Activated CD4-positive, alpha-beta T cell treated with anti-CD3 and anti-CD28 coated beads for 1 hour (primary cell): Measurements from ENCODE around the gene ABCC5.

ENCODE experiments used
- DNase-seq: peaks from one replicate; pipeline ENCODE4 v3.0.0-alpha.2; 2020

Gene ABCC5

DNA sequence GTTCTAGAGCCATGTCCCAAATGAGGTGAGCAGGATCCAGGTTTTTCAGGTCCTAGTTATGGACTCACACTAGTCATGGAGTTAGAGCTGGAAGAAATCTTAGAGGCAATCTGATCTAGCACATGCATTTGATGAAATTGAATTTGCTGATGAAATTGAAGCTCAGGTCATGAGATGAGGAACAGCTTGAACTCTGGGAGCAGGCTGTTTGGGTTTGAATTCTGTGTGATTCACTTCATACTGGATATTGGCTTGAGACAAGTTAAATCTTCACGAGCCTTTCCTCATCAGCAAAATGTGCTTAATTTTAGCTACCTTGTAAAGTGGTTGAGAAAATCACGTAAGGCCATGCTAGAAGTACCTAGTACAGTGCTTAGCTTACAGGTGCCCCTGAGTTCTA lies 99.5 kb downstream of the ABCC5 start:
- no peak for DNase-seq

DNA sequence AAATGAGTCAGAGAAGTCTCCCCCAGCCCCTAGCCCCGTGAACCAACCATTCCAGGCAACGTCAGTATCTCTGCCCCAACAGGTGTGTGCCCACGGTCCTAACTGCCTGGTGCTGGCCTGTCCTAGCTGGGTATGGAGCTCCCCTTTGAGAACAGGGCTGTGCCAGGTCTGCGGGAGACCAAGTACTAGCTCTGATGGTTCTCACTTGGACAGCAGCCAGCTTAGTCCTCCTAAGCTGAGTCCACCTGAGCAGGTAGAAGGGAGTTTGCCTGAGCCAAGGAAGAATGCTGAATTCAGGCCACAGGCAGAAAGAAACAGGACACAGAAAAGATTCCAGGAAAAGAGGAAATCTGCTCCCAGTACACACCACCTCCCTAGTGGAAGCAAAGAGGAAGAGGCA lies 99.9 kb downstream of the ABCC5 start:
- DNase-seq, result no peak

DNA sequence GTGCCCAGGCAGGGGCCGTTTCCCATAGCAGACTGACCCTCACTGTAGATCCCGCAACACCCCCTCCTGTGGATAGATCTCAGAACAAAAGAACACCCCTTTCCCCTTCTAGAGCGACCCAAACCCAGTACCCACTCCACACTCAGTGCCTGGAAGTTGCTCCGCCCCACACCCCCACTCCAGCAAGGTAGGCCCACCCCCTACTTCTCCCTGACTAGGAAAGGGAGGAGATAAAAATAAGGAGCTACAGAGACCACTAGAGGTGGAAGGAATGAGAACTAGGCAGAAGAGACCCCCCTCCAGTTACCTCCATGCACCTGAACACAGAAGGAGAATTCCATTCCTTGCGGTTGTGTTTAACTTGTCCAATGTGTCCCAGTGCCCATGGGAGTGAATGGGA lies 102.8 kb downstream of the ABCC5 start:
- DNase-seq, result no peak

DNA sequence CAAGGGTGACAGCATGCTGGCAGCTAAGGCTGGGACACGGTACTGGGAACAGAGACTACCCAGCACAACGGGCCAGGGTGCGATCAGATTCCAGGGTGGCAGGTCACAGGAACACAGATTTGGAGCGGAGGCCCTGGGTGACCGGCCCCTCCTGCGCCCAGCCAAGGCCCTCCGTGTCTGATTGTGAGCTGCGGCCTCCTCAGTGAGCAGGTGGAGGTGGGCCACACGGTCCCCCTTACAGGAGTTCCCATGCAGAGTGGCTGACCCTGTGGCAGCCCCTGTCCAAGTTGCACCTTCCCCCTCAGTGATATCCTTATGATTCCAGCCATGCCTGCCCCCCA lies 104.1 kb downstream of the ABCC5 start:
- DNase-seq, result no peak

DNA sequence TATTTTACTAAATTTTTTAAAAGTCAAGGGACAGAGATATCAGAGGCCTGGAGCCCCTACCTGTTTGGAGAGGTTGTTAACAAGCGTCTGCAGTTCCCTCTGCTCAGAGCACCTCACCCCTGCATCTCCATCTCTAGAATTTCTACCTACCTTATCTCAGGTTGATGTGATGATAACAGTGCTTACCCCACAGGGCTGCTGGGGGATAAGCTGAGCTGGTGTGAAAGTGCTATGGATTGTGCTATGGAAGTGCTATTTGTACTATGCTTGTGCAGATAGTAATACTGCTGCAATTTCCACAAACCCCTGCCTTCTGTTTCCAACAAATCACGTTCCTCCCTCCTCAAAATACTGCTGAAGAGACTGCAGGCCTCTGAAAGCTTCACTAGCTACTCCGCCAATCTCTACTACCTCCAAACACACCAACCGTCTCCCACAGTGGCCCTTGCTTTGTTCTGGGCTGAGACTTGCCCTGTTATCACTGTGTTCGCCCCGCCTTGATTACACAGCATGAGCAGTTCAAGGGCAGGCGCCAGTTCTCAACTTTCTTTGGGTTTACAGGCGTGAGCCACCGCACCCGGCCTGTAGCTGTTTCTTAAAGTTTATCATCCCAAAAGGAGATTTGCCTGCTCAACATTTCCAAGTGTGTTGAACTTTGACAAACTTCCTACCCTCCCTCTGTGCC lies 104.6 kb downstream of the ABCC5 start:
- no peak for DNase-seq

DNA sequence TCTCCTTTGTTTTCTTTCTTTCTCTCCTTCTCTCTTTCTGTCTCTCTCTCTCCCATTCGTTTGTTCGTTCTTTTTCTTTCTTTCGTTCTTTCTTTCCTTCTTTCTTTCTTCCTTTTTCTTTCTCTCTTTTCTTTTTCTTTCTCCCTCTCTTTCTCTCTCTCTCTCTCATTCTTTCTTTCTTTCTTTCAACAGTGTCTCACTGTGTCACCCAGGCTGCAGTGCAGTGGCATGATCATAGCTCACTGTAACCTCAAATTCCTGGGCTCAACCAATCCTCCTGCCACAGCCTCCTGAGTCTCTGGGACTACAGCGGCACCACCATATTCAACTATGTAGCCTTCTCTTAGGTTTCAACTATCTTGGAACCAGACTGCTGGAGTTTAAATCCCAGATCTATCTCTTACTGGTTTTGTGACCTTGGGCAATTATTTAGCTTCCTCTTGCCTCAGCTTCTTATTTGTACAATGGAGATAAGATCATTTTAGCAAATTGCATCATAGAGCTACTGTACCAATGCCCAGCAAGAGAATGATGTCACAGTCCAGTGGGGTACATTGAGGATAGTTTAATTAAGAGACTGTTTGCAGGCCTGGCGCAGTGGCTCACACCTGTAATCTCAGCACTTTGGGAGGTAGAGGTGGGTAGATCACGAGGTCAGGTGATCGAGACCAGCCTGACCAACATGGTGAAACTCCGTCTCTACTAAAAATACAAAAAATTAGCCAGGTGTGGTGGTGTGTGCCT lies 105.7 kb downstream of the ABCC5 start:
- no peak for DNase-seq

DNA sequence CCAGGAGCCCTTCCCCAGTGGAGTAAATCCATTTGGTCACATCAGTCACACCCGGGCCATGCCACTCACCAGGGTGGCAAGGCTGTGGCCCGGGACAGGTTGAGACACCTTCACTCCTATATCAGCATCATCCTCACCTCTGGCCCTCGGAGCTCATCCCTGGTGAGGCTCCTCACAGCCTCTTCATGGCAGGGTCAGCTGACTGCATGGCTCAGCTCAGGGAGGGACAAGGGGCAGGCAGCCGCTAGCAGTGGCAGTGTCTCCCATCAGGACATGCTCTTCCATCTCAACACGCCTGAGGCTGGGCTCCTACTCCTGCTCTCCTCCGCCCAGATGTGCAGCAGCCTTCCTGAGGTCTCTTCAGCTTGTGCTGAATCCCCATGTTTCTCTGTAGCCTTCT lies 106.6 kb downstream of the ABCC5 start:
- no peak for DNase-seq

DNA sequence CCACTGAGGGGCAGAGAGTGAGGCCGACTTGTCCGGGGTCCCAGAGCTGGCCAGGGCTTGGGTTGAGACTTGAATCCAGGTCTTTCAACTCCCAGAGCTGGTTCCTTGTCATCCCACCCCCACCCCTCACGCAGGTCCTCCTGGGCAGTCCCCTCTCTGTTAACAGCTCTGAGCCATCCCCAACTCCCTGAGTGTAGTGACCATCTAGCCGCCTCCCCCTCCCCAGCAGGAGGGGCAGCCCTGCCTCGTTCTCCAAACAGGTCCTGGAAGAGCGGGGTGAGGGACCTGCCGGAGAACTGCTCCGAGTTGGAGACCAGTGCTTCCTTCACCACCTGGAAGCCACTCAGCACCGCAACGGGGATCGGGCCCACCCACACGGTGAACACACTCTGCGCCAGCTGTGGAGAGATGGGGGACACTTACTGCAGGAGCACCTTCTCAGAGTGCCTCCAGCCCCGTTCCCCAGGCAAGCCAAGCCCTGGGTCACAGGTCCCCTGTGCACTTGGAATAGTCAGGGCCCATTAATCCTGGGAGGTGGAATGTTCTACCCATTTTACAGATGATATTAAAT lies 108.6 kb downstream of the ABCC5 start:
- DNase-seq, result no peak

DNA sequence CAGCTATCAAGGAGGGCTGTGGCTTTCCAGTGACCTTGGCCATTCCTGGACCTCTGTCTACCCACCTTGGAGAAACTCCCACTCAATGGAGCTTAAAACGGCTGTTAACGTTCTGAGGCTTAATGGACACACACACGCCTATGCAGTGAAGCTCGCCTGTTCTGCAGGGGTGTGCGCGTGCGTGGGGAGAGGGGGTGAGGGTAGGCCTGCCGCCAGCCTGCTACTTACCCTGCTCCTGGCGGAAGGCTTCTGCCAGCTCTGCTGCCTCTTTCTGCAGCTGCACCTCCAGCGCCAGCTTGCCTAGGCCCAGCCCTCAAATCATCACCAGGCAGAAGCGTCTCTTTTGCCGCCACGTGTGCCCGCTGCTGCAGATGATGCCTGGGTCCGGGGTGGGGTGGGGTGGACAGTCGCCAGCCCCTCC lies 109.8 kb downstream of the ABCC5 start:
- DNase-seq, result no peak

DNA sequence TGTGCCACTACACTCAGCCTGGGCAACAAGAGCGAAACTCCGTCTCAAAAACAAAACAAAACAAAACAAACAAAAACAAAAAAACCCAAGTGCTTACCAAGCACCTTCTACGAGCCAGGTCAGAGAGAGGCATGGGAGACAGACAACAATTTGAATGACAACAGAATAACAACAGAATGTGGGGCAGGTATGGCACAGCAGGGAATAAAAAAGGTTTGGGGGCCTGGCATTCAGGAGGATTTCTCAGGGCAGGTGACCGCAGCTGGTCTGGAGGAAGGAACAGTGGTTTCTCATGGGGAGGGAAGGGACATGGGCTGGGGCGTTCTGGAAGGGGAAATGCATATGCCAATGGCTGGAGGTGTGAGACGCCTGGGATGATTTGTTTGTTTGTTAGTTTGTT lies 110.5 kb downstream of the ABCC5 start:
- DNase-seq, result no peak

DNA sequence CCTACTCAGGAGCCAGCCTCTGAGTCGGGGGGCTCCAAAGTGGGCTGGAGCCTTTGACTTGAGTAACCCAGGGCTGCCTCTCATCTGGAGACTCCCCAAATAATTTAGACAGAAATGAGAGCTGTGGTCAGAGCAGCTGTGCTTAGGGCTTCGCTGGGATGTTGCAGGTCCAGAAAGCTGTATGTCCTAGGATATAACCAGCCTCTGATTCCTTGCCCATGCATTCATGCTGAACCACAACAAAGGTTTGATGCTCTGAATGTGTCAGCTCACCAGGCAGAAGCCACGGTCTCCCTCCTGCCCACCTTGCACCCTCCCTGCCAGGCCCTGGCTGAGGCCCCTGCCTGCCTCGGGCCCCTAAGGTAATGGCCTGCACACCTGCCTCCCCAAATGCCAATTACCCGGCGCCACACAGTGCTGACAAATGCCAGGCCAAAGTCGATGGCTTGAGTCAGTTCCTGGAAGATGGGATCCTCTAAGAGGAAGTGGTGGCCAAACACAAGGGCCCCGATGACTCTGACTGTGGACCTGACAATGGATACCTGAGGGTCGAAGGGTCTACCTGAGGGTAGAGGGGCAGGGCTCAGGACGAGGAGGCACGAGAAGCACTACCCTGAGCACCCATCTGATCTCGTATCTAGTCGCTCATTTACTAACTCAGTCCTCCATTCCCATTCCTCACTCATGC lies 111.3 kb downstream of the ABCC5 start:
- DNase-seq, result no peak

DNA sequence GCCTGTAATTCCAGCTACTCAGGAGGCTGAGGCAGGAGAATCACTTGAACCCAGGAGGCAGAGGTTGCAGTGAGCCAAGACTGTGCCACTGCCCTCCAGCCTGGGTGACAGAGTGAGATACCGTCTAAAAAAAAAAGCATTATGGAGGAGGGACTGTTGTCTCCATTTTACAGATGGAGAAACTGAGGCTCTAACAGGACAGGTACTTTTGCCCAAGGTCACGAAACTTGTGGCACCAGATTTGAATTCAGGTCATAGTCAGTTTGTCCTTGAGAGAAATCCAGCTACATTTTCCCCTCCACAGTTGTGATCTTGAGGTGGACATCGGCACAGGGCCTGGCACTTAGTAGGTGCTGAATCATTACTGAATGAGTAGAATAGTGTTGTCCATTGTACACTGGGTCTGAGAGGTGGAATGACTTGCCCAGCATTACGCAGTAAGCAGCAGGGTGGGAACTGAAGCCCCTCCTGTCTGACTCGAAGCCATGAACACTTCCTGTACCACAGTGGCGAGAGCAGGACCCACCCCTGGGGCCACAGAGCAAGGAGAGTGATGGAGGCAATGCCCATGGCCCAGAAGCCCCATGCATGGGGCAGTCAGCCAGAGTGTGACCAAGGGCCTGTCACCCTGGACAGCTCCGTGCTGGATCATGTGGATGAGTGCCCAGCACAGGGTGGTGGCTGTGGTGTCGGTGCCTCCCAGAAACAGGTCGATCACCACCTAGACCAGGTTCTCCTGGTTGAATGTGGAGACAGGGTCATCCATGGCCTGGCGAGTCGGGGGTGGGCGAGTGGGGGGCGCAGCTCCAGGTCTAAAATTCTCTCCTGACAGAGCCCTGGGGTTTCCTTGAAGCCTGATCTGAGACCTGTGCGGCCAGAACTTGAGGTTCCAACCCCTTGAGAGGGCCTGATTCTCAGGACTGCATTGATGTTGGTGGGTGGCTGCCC lies 112.6 kb downstream of the ABCC5 start:
- DNase-seq, result no peak

DNA sequence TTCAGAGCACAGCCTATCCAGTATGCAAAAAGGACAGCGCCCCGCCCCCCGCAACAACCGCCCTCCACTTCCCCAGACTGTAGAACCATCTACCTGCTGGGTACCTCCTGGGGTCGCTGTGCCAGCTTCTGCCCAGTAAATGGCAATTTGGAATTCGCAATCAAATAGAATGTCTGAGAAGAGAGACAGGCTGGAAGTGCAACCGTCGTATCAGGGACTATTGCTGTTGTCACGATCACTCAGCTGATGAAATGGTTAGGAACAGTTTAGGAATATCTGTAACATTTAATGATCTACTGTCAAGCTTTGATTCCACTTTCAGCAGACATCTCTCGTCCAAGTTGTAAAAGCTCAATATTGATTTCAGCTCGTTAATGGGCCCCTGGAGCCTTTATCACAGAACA lies 119.7 kb downstream of the ABCC5 start:
- DNase-seq, result no peak

DNA sequence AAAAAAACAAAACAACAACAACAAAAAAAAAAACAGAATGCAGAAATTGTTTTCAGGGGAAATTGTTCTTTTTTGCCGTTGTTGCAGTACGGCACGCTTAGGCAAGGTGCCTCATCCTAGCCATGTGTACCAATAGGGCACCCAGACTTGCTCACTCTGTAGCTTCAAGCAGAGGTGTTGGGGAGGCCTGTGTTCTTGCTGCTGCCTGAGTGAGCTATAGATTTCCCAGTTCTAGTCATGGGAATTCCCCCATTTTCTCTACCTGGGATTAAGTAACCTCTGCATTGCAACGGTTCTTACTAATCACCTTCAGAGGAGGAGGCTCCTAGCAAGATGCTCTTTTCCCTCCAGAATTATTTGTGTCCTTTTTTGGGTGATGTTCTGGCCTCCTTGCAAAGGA lies 120.1 kb downstream of the ABCC5 start:
- no peak for DNase-seq

DNA sequence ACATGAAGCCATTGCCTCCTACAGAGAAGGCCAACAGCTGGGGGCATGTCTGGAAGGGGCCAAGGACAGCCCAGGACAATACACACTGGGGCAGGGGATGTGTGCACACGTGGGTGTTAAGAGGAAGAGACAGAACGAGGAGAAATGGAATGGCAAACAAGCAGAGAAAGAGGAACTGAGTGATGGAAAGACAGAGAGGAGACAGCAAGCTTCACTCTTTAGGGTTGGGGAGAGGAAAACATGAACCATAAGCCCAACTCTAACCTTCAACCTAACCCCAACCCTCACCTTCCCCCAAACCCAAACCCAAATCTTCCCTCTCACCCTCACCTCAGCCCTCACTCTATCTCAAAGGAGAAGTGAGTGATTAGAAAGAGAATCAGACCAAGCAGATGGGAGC lies 121.1 kb downstream of the ABCC5 start:
- DNase-seq, result no peak

DNA sequence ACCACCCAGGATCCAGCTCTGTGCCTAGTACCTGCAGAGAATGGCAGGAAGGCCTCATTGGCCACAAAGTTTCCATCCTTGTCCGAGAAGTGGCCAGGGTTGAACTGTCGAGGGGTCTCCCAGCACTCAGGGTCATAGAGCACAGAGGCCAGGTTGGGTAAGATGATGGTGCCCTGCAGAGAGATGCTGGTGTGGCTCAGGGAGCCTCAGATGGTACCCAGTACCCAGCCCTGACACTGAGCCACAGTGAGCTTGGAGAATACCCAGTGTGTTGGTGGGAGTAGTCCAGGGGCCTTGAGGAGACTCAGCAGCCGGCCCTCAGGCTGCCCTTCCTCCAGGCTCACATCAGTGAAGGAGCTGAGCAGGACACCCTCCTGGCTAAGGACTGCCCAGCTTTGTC lies 121.5 kb downstream of the ABCC5 start:
- DNase-seq, result no peak

DNA sequence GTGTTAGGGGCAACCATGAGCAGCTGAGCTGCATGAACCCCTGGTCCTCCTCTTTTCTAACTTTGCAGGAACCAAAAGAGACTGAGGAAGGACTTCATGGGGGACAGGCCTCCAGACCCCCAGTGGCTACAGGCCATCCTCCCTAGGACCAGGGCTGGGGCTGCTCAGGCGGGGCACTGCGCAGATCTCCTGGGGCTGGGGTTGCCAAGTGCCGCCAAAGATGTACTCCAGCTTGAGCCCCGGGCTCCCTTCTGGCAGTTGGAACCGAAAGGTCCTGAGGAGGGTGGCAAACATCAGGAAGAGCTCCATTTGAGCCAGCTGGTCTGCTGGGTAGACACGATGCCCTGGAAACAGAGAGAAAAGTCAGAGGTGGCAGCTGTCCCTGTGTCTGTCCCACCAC lies 121.9 kb downstream of the ABCC5 start:
- DNase-seq, result no peak

DNA sequence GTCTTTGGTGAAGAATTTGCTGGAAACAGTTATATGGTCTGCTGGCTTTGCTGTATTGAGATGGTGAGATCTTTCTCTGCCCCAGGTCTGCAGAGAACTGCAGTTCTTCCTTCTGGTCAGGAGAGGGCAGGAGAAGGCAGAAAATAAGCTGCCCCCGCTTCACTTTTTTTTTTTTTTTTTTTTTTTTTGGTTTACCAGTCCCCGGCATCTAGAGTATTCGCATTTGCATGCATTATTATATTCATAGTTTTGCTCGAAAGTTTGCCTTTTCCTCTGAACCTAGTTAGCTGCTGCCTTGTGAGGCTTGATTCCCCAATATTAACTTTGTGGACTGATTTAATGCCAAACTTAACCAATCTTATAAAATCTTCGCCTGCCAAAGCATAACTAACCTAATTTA lies 122.4 kb downstream of the ABCC5 start:
- DNase-seq, result no peak

DNA sequence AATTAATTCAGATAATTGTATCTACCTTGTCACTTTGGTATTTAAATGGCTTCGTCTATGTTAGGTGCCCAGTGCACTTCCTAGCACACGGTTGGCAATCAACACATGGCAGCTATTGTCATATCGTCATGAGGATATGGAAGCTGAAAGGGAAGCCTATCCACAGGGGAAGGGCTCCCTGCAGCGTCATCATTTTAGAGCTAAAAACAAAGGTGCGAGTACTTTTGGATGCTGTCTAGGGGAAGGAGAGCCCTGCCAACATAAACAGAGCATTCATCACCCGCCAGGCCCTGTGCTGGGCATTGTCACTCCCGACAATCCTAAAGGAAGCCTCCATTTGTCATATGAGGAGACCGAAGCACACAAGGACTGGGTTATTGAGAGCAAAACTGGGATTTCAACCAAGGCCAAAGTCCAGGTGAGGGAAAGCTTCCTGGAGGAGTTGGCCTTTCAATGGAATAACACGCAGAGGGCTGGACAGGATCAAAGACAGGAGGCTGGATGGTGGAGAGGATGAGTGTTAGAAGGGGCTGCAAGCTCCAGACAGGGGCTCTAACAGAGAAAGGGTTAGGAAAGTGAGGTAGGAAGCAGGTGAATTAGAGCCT lies 125.0 kb downstream of the ABCC5 start:
- no peak for DNase-seq

DNA sequence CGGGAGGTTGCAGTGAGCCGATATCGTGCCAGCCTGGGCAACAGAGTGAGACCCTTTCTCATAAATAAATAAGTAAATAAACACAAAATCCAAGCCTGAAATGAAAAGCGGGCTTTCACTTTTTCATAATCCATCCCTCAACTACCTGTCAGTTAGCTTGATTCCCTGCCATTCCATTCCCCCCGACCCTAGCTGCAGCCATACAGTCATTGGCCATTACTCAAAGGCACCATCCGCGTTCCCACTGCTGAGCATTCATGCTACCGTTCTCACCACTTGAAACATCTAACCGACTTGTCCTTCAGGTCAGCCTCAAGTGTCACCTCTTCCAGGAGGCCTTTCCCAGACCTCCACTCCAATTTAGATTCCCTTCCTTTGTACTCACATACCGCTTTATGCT lies 131.9 kb downstream of the ABCC5 start:
- no peak for DNase-seq

DNA sequence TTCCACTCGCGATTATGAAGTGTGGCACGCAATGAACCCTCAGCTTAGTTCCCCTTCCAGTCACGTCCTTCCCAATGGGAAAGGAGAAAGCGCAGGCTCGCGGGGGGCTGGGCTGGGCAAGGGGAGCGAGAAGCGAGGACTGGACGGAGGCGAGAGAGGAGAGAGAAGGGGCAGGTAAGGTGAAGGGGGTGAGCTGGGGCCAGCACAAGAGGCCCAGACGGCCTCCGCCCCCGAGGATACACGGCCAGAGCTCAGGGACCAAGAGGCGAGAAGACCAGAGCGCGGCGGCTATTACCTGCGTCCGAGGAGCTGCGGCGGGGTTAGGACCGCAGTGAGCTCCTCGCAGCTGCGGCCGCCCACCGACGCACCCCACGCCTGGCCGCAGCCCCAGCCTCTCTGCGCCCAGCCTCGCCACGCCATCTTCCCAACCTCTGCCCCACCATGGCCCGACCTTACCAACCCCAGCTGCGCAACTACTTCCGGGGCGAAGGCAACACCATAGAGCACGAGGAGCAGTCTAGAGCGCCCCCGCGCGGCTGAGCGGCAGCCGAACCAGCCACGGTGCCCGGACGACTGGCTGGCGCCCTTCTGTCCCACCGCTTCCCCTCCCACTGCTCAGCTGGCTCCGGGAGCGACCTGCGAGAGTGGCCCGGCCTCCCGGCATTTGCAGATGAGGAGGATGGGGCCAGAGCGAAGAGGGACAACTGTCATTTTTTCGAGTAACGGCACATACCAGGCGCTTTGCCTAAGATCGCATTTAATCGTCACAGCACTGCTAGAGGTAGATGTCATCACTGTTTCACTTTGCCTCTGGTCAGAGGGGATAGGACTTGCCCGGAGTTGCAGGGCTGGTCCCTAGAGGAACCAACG lies 133.0 kb downstream of the ABCC5 start, which contains the start of gene PARL:
PARL (minus strand) TSS at position 454 of the 870 bp plus-strand sequence; CDS start at position 420, 34 bp downstream.
- peak; percentile 92 for DNase-seq
